ENCODE data around the gene CDIPT. TPM values are rescaled to one million over a fixed set of nuclear protein-coding genes. Genes with fewer than 3 reads are reported as not detected.
"Not testable (repeated sequence)": the region's sequence is repeated elsewhere in the genome, so short reads cannot be mapped to it uniquely, and the experiment has no call there.

Gene CDIPT
- total RNA-seq, 1 donor from 2014 or later, result 47.1 TPM

DNA sequence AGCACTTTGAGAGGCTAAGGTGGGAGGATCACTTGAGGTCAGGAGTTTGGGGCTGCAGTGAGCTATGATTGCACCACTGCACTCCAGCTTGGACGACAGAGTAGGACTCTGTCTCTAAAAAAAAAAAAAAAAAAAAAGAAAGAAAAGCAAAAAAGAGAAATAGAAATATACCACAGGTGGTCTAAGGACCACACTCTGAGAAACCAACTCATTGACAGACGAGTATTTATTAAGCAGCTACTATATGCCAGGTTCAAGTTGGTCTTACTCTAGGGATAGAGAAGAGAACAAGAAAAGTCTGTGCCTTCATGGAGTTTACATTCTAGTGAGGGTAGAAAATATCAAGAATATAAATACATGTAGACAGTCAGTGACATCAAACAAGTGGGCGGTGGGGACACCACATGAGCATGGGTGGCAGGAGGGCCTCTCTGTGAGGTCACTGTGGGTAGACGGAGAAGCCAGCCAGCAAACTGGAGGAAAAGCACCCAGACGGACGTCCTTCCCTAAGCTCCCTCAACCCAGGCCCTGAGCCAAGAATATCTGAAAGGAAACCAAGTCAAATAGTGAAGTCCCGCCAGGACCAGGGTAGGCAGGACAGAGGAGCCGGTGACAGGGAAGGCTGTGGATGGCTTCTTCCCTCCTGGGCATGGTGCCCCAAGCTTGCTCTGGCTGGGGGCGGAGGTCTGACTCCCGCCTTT is 4.7 kb downstream of the CDIPT start:
- DNase-seq, result no peak

DNA sequence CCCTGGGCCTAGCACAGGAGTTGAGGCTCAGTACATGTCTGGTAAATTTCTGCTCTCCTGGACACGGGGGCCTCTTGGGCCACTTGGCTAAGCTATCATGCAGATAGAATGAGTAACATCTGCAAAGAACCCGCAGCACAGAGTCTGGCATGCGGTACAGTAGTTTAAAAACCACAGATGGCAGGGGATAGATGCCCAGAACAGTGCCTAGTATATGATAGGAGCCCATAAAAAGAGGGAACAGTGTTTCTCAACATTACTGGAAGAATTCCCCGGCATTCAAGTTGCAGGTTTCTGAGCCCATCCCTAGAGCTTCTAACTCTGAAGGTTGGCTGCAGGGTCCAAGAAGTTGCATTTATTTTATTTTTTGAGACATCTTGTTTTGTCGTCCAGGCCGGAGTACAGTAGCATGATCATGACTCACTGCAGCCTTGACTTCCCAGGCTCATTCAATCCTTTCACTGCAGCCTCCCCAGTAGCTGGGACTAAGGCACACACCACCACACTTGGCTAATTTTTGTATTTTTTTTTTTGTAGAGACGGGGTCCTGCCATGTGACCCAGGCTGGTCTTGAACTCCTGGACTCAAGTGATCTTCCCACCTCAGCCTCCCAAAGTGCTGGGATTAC is 5.8 kb downstream of the CDIPT start:
- DNase-seq, result no peak

DNA sequence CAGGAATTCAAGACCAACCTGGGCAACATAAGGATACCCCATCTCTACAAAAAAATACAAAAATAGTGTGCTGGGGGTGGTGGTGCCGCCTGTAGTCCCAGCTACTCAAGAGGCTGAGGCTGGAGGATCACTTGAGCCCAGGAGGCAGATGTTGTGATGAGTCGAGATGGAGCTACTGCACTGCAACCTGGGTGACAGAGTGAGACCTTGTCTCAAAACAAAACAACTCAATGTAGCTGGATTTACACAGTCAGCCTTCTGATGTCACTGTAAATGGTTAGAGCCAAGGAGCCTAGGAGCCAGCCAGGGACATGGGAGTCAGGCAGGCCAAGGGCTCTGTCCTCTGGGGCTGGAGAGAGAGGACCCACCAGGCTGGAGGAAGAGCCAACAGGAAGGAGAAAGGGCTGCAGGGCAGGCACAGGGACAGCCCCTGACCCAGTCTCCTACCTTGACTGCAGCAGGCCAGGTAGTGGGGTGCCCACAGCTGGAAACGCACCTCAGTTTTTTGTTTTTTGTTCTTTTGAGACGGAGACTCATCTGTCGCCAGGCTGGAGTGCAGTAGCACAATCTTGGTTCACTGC is 8.4 kb downstream of the CDIPT start:
- no peak for DNase-seq

DNA sequence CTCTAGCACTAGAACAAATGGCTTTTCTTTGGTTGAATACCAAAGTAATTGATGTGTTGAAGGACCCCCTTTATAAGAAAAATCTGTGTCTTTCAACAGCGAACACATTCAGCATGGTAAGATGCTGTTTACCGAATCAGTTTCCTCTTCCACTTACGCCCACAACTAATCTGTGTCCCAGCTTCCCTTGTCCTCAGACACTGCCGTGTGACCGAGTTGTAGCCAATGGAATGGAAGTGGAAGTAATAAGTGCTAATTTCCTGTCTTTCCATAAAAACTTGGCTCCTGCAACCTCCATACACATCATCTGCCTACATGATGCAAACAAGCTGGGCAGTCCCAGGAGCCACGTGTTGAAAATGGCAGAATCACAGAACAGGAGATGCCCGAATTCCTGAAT is 10.4 kb downstream of the CDIPT start:
- DNase-seq, result no peak

DNA sequence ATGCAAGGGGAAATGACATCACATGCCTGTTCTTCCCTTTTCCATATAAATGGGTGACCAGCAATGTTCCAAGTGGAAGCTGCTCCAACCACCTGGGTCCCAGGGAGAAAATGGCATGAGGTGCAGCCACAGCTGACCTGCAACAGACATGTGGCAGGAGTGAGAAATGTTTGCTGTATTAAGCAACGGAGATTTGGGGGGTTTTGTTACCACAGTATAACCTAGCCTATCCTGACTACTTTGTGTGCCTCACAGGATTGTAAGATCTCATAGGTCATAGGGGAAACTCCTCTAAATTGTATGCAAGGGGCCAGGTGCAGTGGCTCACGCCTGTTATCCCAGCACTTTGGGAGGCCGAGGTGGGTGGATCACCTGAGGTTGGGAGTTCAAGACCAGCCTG is 12.0 kb downstream of the CDIPT start:
- no peak for DNase-seq

DNA sequence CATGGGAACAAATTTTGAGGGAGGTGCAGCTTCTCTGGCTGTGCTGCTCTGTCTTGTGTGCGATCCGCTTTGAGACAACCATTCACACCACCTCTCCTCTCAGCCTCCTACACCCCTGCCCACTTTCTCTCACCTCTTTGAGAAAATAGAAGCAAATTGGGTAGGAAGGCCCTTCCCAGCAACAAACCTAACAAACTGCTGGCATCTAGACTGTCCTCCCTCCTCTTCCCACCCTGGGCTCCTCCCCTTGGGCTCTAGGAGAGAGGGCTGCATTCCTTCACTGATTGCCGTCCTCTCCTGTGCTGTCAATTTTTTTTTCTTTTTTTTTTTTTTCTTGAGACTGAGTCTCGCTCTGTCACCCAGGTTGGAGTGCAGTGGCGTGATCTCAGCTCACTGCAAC is 13.5 kb downstream of the CDIPT start:
- DNase-seq, result peak; percentile 14

DNA sequence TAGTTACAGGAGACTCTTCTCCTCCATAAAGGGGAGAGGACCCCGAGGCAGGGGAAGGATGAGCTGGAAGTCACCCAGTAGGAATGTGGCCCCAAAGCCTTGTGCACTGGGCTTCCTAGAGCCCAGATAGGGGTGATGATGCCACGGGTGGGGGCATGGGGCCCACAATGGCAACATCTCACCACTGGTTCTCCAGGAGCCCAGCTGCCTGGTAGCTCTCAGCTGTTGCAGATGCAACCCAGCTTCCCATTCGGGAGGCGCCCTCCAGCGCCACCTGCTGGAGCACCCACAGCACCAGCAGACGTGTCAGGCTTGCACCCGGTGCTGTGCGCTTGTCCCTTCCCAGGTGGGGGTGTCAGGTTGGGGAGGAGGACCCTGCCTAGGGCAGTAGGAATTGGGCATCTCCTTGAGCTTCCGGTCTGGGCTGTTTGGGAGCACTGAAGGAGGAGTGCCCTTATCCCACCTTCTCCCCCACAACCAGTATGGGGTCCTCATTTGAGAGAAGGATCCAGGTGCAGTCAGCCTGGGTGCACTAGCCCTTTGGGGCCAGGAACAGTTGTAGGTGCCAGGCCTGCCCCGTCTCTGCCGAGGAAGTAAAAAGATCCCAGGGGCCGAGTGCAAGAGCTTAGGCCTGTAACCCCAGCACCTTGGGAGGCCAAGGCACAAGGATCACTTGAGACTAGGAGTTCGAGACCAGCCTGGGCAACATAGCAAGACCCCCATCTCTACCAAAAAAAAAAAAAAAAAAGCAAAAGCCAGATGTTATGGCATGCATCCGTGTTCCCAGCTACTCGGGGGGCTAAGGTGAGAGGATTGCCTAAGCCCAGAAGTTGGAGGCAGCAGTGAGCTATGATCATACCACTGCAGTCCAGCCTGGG is 14.4 kb downstream of the CDIPT start:
- peak; percentile 54 for DNase-seq

DNA sequence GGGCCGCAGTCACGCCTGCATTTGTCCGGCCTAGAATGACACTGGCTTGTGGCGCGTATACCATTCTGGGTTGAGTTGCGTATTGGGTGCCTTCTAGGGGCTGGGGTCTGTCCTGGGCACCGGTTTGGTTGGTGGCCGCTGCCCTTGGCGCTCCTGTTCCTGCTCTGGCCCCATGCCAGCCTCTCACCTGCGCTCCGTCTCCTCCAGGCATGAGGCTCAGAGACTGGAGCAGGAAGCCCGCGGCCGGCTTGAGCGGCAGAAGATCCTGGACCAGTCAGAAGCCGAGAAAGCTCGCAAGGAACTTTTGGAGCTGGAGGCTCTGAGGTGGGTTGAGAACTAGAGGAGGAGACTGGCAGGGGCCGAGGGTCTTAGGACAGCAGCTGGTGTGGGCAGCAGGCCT is 17.4 kb downstream of the CDIPT start:
- no peak for DNase-seq

DNA sequence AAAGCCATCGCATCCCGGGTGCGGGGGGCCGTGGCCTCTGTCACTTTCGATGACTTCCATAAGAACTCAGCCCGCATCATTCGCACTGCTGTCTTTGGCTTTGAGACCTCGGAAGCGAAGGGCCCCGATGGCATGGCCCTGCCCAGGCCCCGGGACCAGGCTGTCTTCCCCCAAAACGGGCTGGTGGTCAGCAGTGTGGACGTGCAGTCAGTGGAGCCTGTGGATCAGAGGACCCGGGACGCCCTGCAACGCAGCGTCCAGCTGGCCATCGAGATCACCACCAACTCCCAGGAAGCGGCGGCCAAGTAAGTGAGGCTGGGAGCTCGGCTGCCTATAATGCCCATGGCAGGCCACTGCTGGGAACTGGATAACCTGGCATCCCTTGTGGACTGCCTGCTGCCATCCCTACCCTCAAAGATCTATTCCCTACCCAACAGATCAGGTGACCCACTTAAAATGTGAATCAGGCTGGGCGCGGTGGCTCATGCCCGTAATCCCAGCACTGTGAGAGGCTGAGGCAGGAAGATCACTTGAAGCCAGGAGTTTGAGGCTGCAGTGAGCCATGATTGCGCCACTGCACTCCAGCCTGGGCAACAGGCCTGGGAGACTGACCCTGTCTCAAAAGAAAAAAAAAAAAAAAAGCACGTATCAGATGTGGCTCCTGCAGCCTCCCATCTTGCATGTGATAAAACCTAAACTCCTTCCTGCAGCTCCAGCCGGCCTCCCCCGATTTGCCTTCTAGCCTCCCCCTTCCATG is 18.3 kb downstream of the CDIPT start:
- DNase-seq, result no peak

DNA sequence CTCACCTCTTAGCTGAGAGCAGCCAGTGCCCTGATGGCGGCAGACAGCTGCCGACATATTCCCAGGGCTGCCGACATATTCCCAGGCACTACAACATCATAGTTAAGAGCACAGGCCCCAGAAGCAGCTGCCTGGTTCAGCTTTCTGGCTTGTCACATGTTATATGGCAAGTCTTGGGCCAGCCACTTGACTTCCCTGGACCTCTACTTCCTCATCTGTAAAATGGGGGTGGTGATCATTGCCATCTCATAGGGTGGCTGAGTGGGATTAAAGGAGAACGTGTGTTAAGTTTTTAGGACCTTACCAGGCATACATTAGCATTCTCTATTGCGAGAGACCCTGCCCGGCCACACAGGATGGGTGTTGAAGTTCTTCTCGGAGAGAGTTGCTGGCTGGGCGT is 19.1 kb downstream of the CDIPT start:
- no peak for DNase-seq

DNA sequence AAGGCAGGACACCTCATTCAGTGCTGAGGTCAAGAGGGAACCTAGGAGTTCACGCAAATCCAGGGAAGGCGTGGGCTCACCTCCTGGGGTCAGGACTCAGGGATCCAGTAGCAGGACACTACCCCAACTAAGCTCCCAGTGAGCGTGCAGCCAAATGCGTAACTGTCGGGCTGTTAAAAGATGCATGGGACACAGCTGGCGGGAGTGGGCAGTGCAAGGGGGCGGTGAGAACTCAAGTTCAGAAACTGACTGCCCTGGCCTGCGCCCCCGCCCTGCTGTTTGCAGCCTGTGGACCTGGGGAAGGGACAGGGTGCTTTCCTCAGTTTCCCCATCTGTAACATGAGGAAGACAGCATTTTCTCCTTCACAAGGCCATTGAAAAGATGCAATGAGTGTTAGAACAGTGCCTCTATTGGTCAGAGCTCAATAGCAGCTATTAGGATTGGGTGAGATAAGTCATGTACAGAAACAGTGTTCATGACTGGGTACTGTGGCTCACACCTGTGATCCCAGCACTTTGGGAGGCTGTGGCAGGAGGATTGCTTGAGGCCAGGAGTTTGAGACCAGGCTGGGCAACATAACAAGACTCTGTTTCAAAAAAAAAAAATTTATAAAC is 20.2 kb downstream of the CDIPT start:
- no peak for DNase-seq

DNA sequence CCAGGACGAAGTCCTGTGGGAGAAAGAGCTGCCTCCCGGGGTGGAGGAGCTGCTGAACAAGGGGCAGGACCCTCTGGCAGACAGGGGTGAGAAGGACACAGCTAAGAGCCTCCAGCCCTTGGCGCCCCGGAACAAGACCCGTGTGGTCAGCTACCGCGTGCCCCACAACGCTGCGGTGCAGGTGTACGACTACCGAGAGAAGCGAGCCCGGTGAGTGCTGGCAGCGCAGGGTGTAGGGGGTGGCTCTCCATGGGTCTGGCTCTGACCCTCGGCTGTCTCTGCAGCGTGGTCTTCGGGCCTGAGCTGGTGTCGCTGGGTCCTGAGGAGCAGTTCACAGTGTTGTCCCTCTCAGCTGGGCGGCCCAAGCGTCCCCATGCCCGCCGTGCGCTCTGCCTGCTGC is 21.4 kb downstream of the CDIPT start:
- DNase-seq, result no peak

DNA sequence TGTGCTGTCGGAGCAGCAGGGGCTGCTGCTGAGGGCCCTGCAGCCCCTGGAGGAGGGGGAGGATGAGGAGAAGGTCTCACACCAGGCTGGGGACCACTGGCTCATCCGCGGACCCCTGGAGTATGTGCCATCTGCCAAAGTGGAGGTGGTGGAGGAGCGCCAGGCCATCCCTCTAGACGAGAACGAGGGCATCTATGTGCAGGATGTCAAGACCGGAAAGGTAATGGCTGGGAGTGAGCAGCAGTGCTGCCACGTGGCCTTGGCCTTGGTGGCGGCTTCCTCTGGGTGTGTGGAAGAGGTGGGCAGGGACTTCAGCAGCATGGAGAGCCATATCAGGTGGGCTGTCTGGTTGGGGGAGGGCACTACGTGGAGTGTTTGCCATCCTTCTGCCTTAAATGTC is 22.8 kb downstream of the CDIPT start:
- DNase-seq, result no peak

DNA sequence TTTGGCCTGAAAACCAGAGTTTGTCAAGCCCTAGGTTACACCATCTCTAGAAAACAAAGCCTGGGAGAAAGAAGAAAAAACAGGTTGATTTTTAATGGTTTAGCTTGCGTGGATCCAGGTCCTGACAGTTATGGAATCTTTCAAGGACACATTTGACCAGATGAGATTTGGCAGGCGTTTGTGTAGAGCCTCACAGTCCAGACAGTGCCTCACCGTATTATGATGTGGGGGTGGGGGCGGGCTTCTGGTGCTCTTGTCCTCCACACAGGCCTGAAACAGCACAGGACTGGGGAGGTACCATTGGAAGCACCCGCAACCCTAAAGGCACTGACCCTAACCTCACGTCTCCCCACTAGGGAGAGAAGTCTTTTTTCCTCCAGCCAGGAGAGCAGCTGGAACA is 23.2 kb downstream of the CDIPT start:
- DNase-seq, result no peak

DNA sequence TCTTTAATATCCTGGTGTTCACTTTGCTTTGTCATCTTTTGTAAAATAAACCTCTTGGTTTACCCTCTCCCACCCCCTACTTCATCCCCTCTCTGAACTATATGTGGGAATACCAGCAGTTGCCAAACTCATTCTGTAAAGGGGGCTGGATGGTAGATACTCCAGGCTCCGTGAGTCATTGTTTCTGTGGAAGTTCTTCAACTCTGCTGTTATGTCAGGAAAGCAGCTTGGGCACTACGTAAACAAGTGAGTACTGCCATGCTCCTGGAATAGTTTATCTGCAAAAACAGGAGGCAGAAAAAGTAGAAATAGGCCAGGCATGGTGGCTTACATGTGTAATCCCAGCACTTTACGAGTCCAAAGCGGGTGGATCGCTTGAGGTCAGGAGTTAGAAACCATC is 25.2 kb downstream of the CDIPT start:
- no peak for DNase-seq

DNA sequence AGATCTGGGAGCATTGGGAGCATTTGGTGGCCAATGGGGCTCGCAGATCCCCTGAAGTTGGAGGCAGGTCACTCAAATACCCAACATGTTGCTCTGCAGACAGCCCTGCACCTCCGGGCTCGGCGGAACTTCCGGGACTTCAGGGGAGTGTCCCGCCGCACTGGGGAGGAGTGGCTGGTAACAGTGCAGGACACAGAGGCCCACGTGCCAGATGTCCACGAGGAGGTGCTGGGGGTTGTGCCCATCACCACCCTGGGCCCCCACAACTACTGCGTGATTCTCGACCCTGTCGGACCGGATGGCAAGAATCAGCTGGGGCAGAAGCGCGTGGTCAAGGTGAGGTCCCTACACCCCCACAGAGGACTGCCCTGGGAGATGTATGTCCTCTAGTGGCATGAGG is 26.4 kb downstream of the CDIPT start:
- no peak for DNase-seq

DNA sequence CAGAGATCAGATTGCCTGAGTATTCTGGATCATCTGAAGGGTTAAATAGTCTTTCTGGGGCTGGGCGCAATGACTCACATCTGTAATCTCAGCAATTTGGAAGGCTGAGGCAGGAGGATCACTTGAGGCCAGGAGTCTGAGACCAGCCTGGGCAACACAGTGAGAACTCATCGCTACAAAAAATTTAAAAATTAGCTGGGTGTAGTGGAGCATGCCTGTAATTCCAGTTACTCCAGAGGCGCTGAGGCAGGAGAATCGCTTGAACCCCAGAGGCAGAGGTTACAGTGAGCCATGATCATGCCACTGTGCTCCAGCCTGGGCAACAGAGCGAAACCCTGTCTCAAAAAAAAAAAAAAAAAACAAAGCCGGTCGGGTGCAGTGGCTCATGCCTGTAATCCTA is 27.1 kb downstream of the CDIPT start:
- no peak for DNase-seq

DNA sequence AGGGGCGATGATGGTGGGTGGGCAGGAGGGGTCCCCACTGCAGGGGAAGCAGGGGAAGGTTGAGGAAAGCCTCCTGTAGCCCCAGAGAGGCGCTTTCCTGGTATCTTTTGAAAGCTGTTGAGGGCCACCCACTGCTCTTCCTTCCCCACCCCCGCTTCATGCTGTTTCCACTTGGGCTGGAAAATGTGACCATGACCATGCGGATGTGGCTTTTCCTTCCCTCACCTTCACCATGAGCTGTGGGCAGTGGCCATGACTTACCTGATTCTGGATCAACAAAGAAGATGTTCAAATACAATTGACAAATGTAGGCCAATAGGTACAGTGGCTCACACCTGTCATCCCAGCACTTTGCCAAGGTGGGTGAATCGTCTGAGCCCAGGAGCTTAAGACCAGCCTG is 28.9 kb downstream of the CDIPT start:
- no peak for DNase-seq

DNA sequence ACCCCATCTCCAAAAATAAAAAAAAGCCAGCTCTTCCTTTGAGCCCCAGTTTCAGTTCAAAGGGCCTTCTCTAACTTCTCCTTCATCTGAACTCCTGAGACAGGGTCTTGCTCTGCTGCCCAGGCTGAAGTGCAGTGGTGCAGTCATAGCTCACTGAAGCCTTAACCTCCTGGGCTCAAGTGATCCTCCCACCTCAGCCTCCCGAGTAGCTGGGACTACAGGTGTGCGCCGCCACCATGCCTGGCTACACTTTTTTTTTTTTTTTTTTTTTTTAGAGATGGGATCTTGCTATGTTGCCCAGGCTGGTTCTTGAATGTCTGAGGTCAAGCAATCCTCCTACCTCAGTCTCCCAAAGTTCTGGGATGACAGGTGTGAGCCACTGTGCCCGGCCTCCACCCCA is 29.8 kb downstream of the CDIPT start:
- not testable (repeated sequence) for DNase-seq

DNA sequence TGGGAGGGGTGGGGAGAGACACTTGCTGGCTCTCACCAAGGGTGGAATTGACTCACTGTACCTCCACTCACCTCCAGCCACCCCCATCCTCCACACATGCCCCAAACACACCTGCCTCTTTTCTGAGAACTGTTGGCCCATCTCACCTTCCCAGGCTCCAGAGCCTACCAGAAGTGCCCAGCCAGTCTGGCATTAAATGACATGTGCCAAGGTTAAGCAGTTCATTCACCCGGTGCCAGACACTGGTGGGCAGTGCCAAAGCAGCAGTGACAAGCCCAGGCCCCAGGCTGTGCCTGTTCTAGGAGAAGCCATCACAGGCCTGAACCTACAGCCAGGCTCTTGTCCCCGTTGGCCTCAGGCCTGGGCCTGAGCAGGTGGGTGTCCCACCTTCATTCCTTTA is 31.5 kb downstream of the CDIPT start:
- DNase-seq, result no peak

DNA sequence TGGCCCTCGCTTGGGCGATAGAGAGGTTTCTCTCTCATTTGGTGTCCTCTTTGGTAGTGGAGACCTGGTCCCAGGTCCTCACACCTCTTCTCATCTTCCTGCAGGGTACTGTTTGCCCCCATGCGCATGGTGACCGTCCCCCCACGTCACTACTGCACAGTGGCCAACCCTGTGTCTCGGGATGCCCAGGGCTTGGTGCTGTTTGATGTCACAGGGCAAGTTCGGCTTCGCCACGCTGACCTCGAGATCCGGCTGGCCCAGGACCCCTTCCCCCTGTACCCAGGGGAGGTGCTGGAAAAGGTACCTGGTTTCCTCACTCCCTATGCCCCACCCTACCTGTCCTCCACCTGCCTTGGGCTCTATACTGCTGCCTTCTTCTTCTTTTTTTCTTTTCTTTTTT is 32.3 kb downstream of the CDIPT start:
- DNase-seq, result no peak

DNA sequence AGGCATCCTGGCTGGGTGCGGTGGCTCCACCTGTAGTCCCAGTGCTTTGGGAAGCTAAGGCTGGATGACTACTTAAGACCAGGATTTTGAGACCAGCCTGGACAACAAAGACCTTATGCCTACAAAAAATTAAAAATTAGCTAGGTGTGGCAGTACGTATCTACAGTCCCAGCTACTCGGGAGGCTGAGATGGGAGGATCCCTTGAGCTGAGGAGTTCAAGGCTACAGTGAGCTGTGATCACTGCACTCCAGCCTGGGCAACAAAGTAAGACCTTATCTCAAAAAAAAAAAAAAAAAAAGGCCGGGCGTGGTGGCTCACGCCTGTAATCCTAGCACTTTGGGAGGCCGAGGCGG is 36.7 kb downstream of the CDIPT start:
- no peak for DNase-seq
